ENCODE data around the gene RSPRY1.

Gene RSPRY1

GRCh38 chr16:57185945-57186871 is at the start of gene RSPRY1, which contains the start of gene PSME3IP1:
RSPRY1 (plus strand) TSS chr16:57186329; CDS start chr16:57204659, 18,330 bp downstream.
PSME3IP1 (minus strand) TSS chr16:57186039; CDS start chr16:57173854, 12,185 bp downstream.
- peaks cover 8 to 37% of the 10 kb centered on the region in 2 donors for H3K4me1 ChIP-seq (ENCODE audit: control insufficient read depth in 1 of 2, insufficient read depth in 2 of 2, low read length in 2 of 2)
- H3K4me3 ChIP-seq (ENCODE audit: low read depth in 1 of 2, low read length in 2 of 2): peak within 1 kb of the TSS; percentile 89 to 95
- no peaks in the 10 kb centered on the region for H3K27me3 ChIP-seq (ENCODE audit: low read depth, low read length)
- peak within 1 kb of the TSS; percentile 92 for H3K27ac ChIP-seq (ENCODE audit: low read length)
- peaks cover 0 to 5% of the 10 kb centered on the region in 2 donors for H3K36me3 ChIP-seq (ENCODE audit: control insufficient read depth in 1 of 2, insufficient read depth in 2 of 2, low read length in 2 of 2)
- H3K9me3 ChIP-seq (ENCODE audit: control insufficient read depth in 1 of 2, low read length in 2 of 2): no peaks in the 10 kb centered on the region

GRCh38 chr16:57137043-57137442 is 49.1 kb upstream of the RSPRY1 start:
- no peak overlapping the region for H3K27ac ChIP-seq (ENCODE audit: low read length)
- no peaks in the 10 kb centered on the region for H3K9me3 ChIP-seq (ENCODE audit: control insufficient read depth in 1 of 2, low read length in 2 of 2)
- peaks cover 1 to 7% of the 10 kb centered on the region in 2 donors for H3K36me3 ChIP-seq (ENCODE audit: control insufficient read depth in 1 of 2, insufficient read depth in 2 of 2, low read length in 2 of 2)
- peaks cover 0 to 4% of the 10 kb centered on the region in 2 donors for H3K4me1 ChIP-seq (ENCODE audit: control insufficient read depth in 1 of 2, insufficient read depth in 2 of 2, low read length in 2 of 2)
- H3K27me3 ChIP-seq (ENCODE audit: low read depth, low read length): no peaks in the 10 kb centered on the region
- no peak overlapping the region for H3K4me3 ChIP-seq (ENCODE audit: low read depth in 1 of 2, low read length in 2 of 2)

GRCh38 chr16:57137566-57138273 is 48.4 kb upstream of the RSPRY1 start:
- peaks cover 0 to 7% of the 10 kb centered on the region in 2 donors for H3K36me3 ChIP-seq (ENCODE audit: control insufficient read depth in 1 of 2, insufficient read depth in 2 of 2, low read length in 2 of 2)

GRCh38 chr16:57138281-57138935 is 47.7 kb upstream of the RSPRY1 start:
- Histone ChIP-seq H3K9me3 (ENCODE audit: control insufficient read depth in 1 of 2, low read length in 2 of 2) (no peaks in the 10 kb centered on the region), H3K27ac (ENCODE audit: low read length) (no peak overlapping the region), H3K4me1 (ENCODE audit: control insufficient read depth in 1 of 2, insufficient read depth in 2 of 2, low read length in 2 of 2) (peaks cover 0 to 8% of the 10 kb centered on the region in 2 donors), H3K27me3 (ENCODE audit: low read depth, low read length) (no peaks in the 10 kb centered on the region), H3K36me3 (ENCODE audit: control insufficient read depth in 1 of 2, insufficient read depth in 2 of 2, low read length in 2 of 2) (peaks cover 0 to 7% of the 10 kb centered on the region in 2 donors), H3K4me3 (ENCODE audit: low read depth in 1 of 2, low read length in 2 of 2) (no peak overlapping the region)

More at GRCh38 chr16:57137566-57138273, 48.4 kb upstream of the RSPRY1 start:
- Histone ChIP-seq H3K4me3 (ENCODE audit: low read depth in 1 of 2, low read length in 2 of 2) (no peak overlapping the region), H3K9me3 (ENCODE audit: control insufficient read depth in 1 of 2, low read length in 2 of 2) (no peaks in the 10 kb centered on the region), H3K4me1 (ENCODE audit: control insufficient read depth in 1 of 2, insufficient read depth in 2 of 2, low read length in 2 of 2) (peaks cover 0 to 4% of the 10 kb centered on the region in 2 donors), H3K27ac (ENCODE audit: low read length) (no peak overlapping the region), H3K27me3 (ENCODE audit: low read depth, low read length) (no peaks in the 10 kb centered on the region)

- no peak overlapping the region for H3K27ac ChIP-seq (ENCODE audit: low read length)
- H3K9me3 ChIP-seq (ENCODE audit: control insufficient read depth in 1 of 2, low read length in 2 of 2): no peaks in the 10 kb centered on the region
- H3K4me1 ChIP-seq (ENCODE audit: control insufficient read depth in 1 of 2, insufficient read depth in 2 of 2, low read length in 2 of 2): peaks cover 0 to 16% of the 10 kb centered on the region in 2 donors
- no peak overlapping the region for H3K4me3 ChIP-seq (ENCODE audit: low read depth in 1 of 2, low read length in 2 of 2)
- no peaks in the 10 kb centered on the region for H3K27me3 ChIP-seq (ENCODE audit: low read depth, low read length)
- peaks cover 0 to 7% of the 10 kb centered on the region in 2 donors for H3K36me3 ChIP-seq (ENCODE audit: control insufficient read depth in 1 of 2, insufficient read depth in 2 of 2, low read length in 2 of 2)
Measured at GRCh38 chr16:57140931-57141668, 45.0 kb upstream of the RSPRY1 start.

- no peaks in the 10 kb centered on the region for H3K9me3 ChIP-seq (ENCODE audit: control insufficient read depth in 1 of 2, low read length in 2 of 2)
- peaks cover 0 to 2% of the 10 kb centered on the region in 2 donors for H3K36me3 ChIP-seq (ENCODE audit: control insufficient read depth in 1 of 2, insufficient read depth in 2 of 2, low read length in 2 of 2)
- H3K4me1 ChIP-seq (ENCODE audit: control insufficient read depth in 1 of 2, insufficient read depth in 2 of 2, low read length in 2 of 2): peaks cover 0 to 16% of the 10 kb centered on the region in 2 donors
- no peak overlapping the region for H3K27ac ChIP-seq (ENCODE audit: low read length)
- H3K4me3 ChIP-seq (ENCODE audit: low read depth in 1 of 2, low read length in 2 of 2): no peak overlapping the region
- H3K27me3 ChIP-seq (ENCODE audit: low read depth, low read length): no peaks in the 10 kb centered on the region
Measured at GRCh38 chr16:57141822-57142631, 44.1 kb upstream of the RSPRY1 start.

GRCh38 chr16:57143149-57143921 is 42.8 kb upstream of the RSPRY1 start:
- H3K4me1 ChIP-seq (ENCODE audit: control insufficient read depth in 1 of 2, insufficient read depth in 2 of 2, low read length in 2 of 2): peaks cover 3 to 27% of the 10 kb centered on the region in 2 donors
- H3K27ac ChIP-seq (ENCODE audit: low read length): no peak overlapping the region
- H3K36me3 ChIP-seq (ENCODE audit: control insufficient read depth in 1 of 2, insufficient read depth in 2 of 2, low read length in 2 of 2): no peaks in the 10 kb centered on the region
- H3K4me3 ChIP-seq (ENCODE audit: low read depth in 1 of 2, low read length in 2 of 2): no peak overlapping the region
- H3K27me3 ChIP-seq (ENCODE audit: low read depth, low read length): no peaks in the 10 kb centered on the region
- no peaks in the 10 kb centered on the region for H3K9me3 ChIP-seq (ENCODE audit: control insufficient read depth in 1 of 2, low read length in 2 of 2)

- H3K27me3 ChIP-seq (ENCODE audit: low read depth, low read length): no peaks in the 10 kb centered on the region
- H3K36me3 ChIP-seq (ENCODE audit: control insufficient read depth in 1 of 2, insufficient read depth in 2 of 2, low read length in 2 of 2): no peaks in the 10 kb centered on the region
- H3K9me3 ChIP-seq (ENCODE audit: control insufficient read depth in 1 of 2, low read length in 2 of 2): no peaks in the 10 kb centered on the region
- H3K4me3 ChIP-seq (ENCODE audit: low read depth in 1 of 2, low read length in 2 of 2): no peak overlapping the region
- H3K4me1 ChIP-seq (ENCODE audit: control insufficient read depth in 1 of 2, insufficient read depth in 2 of 2, low read length in 2 of 2): peaks cover 6 to 27% of the 10 kb centered on the region in 2 donors
- no peak overlapping the region for H3K27ac ChIP-seq (ENCODE audit: low read length)
Measured at GRCh38 chr16:57144027-57144426, 42.1 kb upstream of the RSPRY1 start.

GRCh38 chr16:57145046-57146021 is 40.8 kb upstream of the RSPRY1 start:
- Histone ChIP-seq H3K27ac (ENCODE audit: low read length) (no peak overlapping the region), H3K27me3 (ENCODE audit: low read depth, low read length) (no peaks in the 10 kb centered on the region), H3K4me1 (ENCODE audit: control insufficient read depth in 1 of 2, insufficient read depth in 2 of 2, low read length in 2 of 2) (peaks cover 6 to 27% of the 10 kb centered on the region in 2 donors), H3K36me3 (ENCODE audit: control insufficient read depth in 1 of 2, insufficient read depth in 2 of 2, low read length in 2 of 2) (no peaks in the 10 kb centered on the region), H3K4me3 (ENCODE audit: low read depth in 1 of 2, low read length in 2 of 2) (no peak overlapping the region), H3K9me3 (ENCODE audit: control insufficient read depth in 1 of 2, low read length in 2 of 2) (no peaks in the 10 kb centered on the region)
